CD14-positive monocyte (primary cell): Measurements from ENCODE around the gene MCM3AP. TPM values are rescaled to one million over a fixed set of nuclear protein-coding genes. Genes with fewer than 3 reads are reported as not detected.

Experiments used
- DNase-seq, 3 donors: peaks; one replicate each; pipeline ENCODE4 v3.0.0-alpha.2; 2011 to 2022
- H2AFZ ChIP-seq: 2 replicates; pipeline ENCODE4 v1.6.0; 2012; ENCODE audit warnings: mild to moderate bottlenecking, low read depth, low read length, inconsistent platforms; ENCODE audit not compliant: insufficient read depth, poor library complexity, severe bottlenecking
- H3K27ac ChIP-seq, 2 donors: 1 replicate in 1 of 2; 2 replicates in 1 of 2; pipeline ENCODE4 v1.5.1; 2012 to 2013; ENCODE audit warnings: low read length in 2 of 2, control low read depth in 1 of 2, inconsistent platforms in 1 of 2, low read depth in 1 of 2, mild to moderate bottlenecking in 1 of 2
- H3K27me3 ChIP-seq, 2 donors: one replicate each; pipeline versions ENCODE4 v1.6.0 to v1.6.1; 2011 to 2013; ENCODE audit warnings: low read length in 2 of 2; ENCODE audit not compliant: control insufficient read depth in 2 of 2, insufficient read depth in 2 of 2
- H3K36me3 ChIP-seq, 2 donors: replicated peaks in 1 of 2; 1 replicate in 1 of 2; 2 replicates in 1 of 2; pipeline versions ENCODE4 v1.5.1 to v1.6.1; 2012 to 2013; ENCODE audit warnings: low read length in 2 of 2, control low read depth in 1 of 2, inconsistent platforms in 1 of 2, mild to moderate bottlenecking in 1 of 2; ENCODE audit not compliant: insufficient read depth in 2 of 2, control insufficient read depth in 1 of 2
- H3K4me1 ChIP-seq, 2 donors: 1 replicate in 1 of 2; 2 replicates in 1 of 2; pipeline versions ENCODE4 v1.5.1 to v1.6.1; 2012 to 2013; ENCODE audit warnings: low read length in 2 of 2, control low read depth in 1 of 2, inconsistent platforms in 1 of 2, mild to moderate bottlenecking in 1 of 2, moderate library complexity in 1 of 2; ENCODE audit not compliant: insufficient read depth in 2 of 2, control insufficient read depth in 1 of 2
- H3K4me2 ChIP-seq: replicated peaks from 2 replicates; pipeline ENCODE3; 2012; ENCODE audit warnings: low read length, moderate library complexity, mild to moderate bottlenecking; ENCODE audit not compliant: poor library complexity, severe bottlenecking; ENCODE audit errors: extremely low read depth
- H3K4me3 ChIP-seq, 3 experiments: fragments of 200-600 bp in 1 of 3; sonication (generic) in 1 of 3; replicated peaks in 1 of 3; 1 replicate in 2 of 3; 2 replicates in 1 of 3; pipeline ENCODE4 v1.5.1; 2011 to 2013; ENCODE audit warnings: low read length in 3 of 3, mild to moderate bottlenecking in 3 of 3, control low read depth in 2 of 3, low read depth in 2 of 3, inconsistent platforms in 1 of 3, moderate library complexity in 1 of 3
- H3K79me2 ChIP-seq: 2 replicates; pipeline ENCODE4 v1.6.0; 2012; ENCODE audit warnings: mild to moderate bottlenecking, control low read depth, inconsistent platforms, low read length, moderate library complexity; ENCODE audit not compliant: insufficient read depth
- H3K9ac ChIP-seq: 2 replicates; pipeline ENCODE4 v1.6.0; 2017; ENCODE audit warnings: low read length, mild to moderate bottlenecking; ENCODE audit not compliant: insufficient read depth, poor library complexity, severe bottlenecking
- H3K9me3 ChIP-seq, 2 donors: replicated peaks in 1 of 2; 1 replicate in 1 of 2; 2 replicates in 1 of 2; pipeline versions ENCODE4 v1.5.1 to v1.6.1; 2012 to 2013; ENCODE audit warnings: low read length in 2 of 2, control low read depth in 1 of 2; ENCODE audit not compliant: control insufficient read depth in 1 of 2, insufficient read depth in 1 of 2
- H4K20me1 ChIP-seq: 2 replicates; pipeline ENCODE4 v1.6.0; 2012; ENCODE audit warnings: mild to moderate bottlenecking, low read length, control low read depth, moderate library complexity; ENCODE audit not compliant: insufficient read depth
- H3K27ac Mint-ChIP-seq, 7 donors: one replicate each; pipeline ENCODE4 v1.8.0; 2020; ENCODE audit warnings: mild to moderate bottlenecking in 7 of 7, mixed read lengths in 7 of 7, moderate library complexity in 6 of 7, inconsistent platforms in 2 of 7
- H3K27me3 Mint-ChIP-seq, 3 donors: one replicate each; pipeline ENCODE4 v1.8.0; 2021 to 2022; ENCODE audit warnings: low read depth in 3 of 3, mild to moderate bottlenecking in 3 of 3, mixed read lengths in 3 of 3, moderate library complexity in 3 of 3, inconsistent platforms in 1 of 3
- H3K36me3 Mint-ChIP-seq, 2 donors: one replicate each; pipeline ENCODE4 v1.8.0; 2020; ENCODE audit warnings: mixed read lengths in 2 of 2, inconsistent platforms in 1 of 2, mild to moderate bottlenecking in 1 of 2
- H3K4me1 Mint-ChIP-seq: one replicate; pipeline ENCODE4 v1.8.0; 2020; ENCODE audit warnings: mild to moderate bottlenecking, mixed read lengths
- H3K4me3 Mint-ChIP-seq, 2 donors: one replicate each; pipeline ENCODE4 v1.8.0; 2020; ENCODE audit warnings: mild to moderate bottlenecking in 2 of 2, mixed read lengths in 2 of 2, moderate library complexity in 1 of 2
- H3K9me3 Mint-ChIP-seq, 7 donors: one replicate each; pipeline ENCODE4 v1.8.0; 2020 to 2022; ENCODE audit warnings: mixed read lengths in 7 of 7, mild to moderate bottlenecking in 6 of 7, moderate library complexity in 6 of 7, inconsistent platforms in 2 of 7
- WGBS: methylation state at CpG from one replicate; pipeline ENCODE4 v1.1.5; 2013; ENCODE audit warnings: missing lambda C conversion rate; ENCODE audit not compliant: insufficient coverage; 5-methylcytosine and 5-hydroxymethylcytosine counted together
- intact Hi-C, 2 donors: fragments of 100-400 bp; cut with micrococcal nuclease; formaldehyde crosslinking; loops; one replicate each; pipeline versions ENCODE4 v1.15.0 to v1.15.1; 2023
- polyA plus RNA-seq, 3 donors: library from polyadenylated mRNA; depleted of rRNA in 1 of 3; unstranded in 2 of 3; stranded (reverse) in 1 of 3; fragments of 300-500 nt in 2 of 3; fragments of >200 nt in 1 of 3; fragmentation: Illumina TruSeq in 2 of 3; gene quantifications; 1 replicate in 2 of 3; 2 replicates in 1 of 3; pipeline ENCODE4 v1.2.3, GENCODE V29; 2012 to 2021
- TF ChIP-seq, protein P1 (sequence below): fragments of 200-600 bp; IDR thresholded peaks from one replicate; pipeline ENCODE4 v1.8.0; 2022; ENCODE audit warnings: antibody characterized with exemption, mild to moderate bottlenecking

MCM3AP gene
- polyA plus RNA-seq, 3 donors: 30.9 to 62.4 (median 32.7) TPM

- Mint-ChIP-seq H3K4me1 (peaks cover 50% of the 10 kb centered on the region), H3K36me3 (peaks cover 7 to 30% of the 10 kb centered on the region in 2 donors), H3K27me3 (peaks cover 0 to 2% (median 0%) of the 10 kb centered on the region in 3 donors), H3K9me3 (no peaks in the 10 kb centered on the region), H3K4me3 (peak within 1 kb of the TSS; percentile 89 to 93), H3K27ac (peak within 1 kb of the TSS; percentile 82 to 96 (median 95))
- H3K4me2 ChIP-seq: peak within 1 kb of the TSS; percentile 94
- peaks cover 6 to 14% of the 10 kb centered on the region in 2 donors for H3K36me3 ChIP-seq
- peak; percentile 79 to 84 (median 81) for DNase-seq
- intact Hi-C loops: loop anchor here (1.0 to 5.0 kb wide), 2 partner anchors 36 to 38 kb away; partner anchors contain the start of genes PCNT (in 2 of the 2) and C21orf58 (in 1 of the 2)
- H3K27ac ChIP-seq: peak within 1 kb of the TSS; percentile 85 to 89
- peaks cover 39% of the 10 kb centered on the region for H4K20me1 ChIP-seq
- TF ChIP-seq, protein P1, sequence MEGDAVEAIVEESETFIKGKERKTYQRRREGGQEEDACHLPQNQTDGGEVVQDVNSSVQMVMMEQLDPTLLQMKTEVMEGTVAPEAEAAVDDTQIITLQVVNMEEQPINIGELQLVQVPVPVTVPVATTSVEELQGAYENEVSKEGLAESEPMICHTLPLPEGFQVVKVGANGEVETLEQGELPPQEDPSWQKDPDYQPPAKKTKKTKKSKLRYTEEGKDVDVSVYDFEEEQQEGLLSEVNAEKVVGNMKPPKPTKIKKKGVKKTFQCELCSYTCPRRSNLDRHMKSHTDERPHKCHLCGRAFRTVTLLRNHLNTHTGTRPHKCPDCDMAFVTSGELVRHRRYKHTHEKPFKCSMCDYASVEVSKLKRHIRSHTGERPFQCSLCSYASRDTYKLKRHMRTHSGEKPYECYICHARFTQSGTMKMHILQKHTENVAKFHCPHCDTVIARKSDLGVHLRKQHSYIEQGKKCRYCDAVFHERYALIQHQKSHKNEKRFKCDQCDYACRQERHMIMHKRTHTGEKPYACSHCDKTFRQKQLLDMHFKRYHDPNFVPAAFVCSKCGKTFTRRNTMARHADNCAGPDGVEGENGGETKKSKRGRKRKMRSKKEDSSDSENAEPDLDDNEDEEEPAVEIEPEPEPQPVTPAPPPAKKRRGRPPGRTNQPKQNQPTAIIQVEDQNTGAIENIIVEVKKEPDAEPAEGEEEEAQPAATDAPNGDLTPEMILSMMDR: no peak
- under 1% methylated on average over 84 of the region's 105 CpGs for WGBS
- H3K27me3 ChIP-seq: no peaks in the 10 kb centered on the region
- peak within 1 kb of the TSS; percentile 58 to 95 (median 73) for H3K4me3 ChIP-seq
- peaks cover 42 to 55% of the 10 kb centered on the region in 2 donors for H3K4me1 ChIP-seq
- peak within 1 kb of the TSS; percentile 88 for H3K9ac ChIP-seq
- H3K79me2 ChIP-seq: peaks cover 55% of the 10 kb centered on the region
- H2AFZ ChIP-seq: peak within 1 kb of the TSS; percentile 93
- H3K9me3 ChIP-seq: no peaks in the 10 kb centered on the region
Measured at GRCh38 chr21:46285761-46286647, 593 bp upstream of the MCM3AP start, which contains the start of gene YBEY. Gene YBEY (plus strand): TSS chr21:46286342. CDS start chr21:46286914, 572 bp downstream.

DNA sequence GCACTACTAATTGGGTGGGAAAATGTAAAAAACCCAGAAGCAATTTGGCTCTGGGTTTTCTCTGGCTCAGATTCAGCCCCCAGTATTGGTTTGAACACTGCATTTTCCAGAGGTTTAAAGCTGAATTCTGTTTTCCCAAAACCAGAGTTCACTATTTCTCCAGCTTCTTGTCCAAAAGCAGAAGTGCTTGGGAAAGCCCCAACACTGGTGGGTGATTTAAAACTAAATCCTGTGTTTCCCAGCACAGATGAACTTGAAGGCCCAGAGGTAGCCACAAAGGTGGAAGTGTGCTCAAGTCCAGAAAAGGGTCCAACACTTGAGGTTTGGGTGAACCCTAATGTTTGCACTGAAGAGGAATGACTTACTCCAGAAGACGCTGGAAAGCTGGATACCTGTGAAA, 678 bp downstream of the MCM3AP start:
- peaks cover 42 to 55% of the 10 kb centered on the region in 2 donors for H3K4me1 ChIP-seq
- peak overlapping the region in 1 of 3 experiments; percentile 95 for H3K4me3 ChIP-seq
- H3K4me3 Mint-ChIP-seq: peak overlapping the region; percentile 89 to 93
- DNase-seq: peak in 2 of 3 donors; percentile 7 to 40
- peaks cover 50% of the 10 kb centered on the region for H4K20me1 ChIP-seq
- TF ChIP-seq, protein P1: no peak
- peaks cover 17 to 38% of the 10 kb centered on the region in 2 donors for H3K36me3 Mint-ChIP-seq
- peak overlapping the region in 1 of 2 donors; percentile 89 for H3K27ac ChIP-seq
- peaks cover 0 to 3% (median 0%) of the 10 kb centered on the region in 7 donors for H3K9me3 Mint-ChIP-seq
- peaks cover 62% of the 10 kb centered on the region for H3K79me2 ChIP-seq
- H2AFZ ChIP-seq: no peak overlapping the region
- 100% methylated on average over 1 of the region's 1 CpG for WGBS
- H3K9ac ChIP-seq: no peak overlapping the region
- H3K4me1 Mint-ChIP-seq: peaks cover 49% of the 10 kb centered on the region
- peak overlapping the region; percentile 36 to 93 (median 79) for H3K27ac Mint-ChIP-seq
- intact Hi-C loops: loop anchor here in 1 of 2 donors (5.0 kb wide), 1 partner anchor 38 kb away; the partner anchor contains the start of genes C21orf58 and PCNT
- H3K27me3 ChIP-seq: no peaks in the 10 kb centered on the region
- H3K27me3 Mint-ChIP-seq: peaks cover 0 to 2% (median 0%) of the 10 kb centered on the region in 3 donors
- H3K36me3 ChIP-seq: peaks cover 18 to 27% of the 10 kb centered on the region in 2 donors
- H3K9me3 ChIP-seq: no peaks in the 10 kb centered on the region
- peak overlapping the region; percentile 94 for H3K4me2 ChIP-seq
